ENCODE measurements around the gene CNPY1. TPM values are rescaled to one million over a fixed set of nuclear protein-coding genes. Genes with fewer than 3 reads are reported as not detected.

CNPY1 gene
- total and polyA plus RNA-seq, 2 experiments from 2014 or later: not detected

GRCh38 chr7:155489158-155489840 is 57.1 kb downstream of the CNPY1 start:
- H4K20me1 ChIP-seq (ENCODE audit: insufficient read depth, poor library complexity, severe bottlenecking): no peaks in the 10 kb centered on the region
- TF ChIP-seq EZH2 (IDR thresholded peaks at IDR 0.05; ENCODE audit: borderline replicate concordance): no peak
- TF ChIP-seq EZH2phosphoT487 (IDR thresholded peaks at IDR 0.05; ENCODE audit: low read depth, severe bottlenecking, unreplicated experiment): no peak
- no peak for TF ChIP-seq CTCF (IDR thresholded peaks at IDR 0.05; ENCODE audit: poor library complexity)
- 80% methylated on average over 20 of the region's 20 CpGs for WGBS (ENCODE audit: low lambda C conversion rate, missing lambda C conversion rate)
- H3K4me3 ChIP-seq: no peak overlapping the region
- peaks cover 6% of the 10 kb centered on the region for H3K4me1 ChIP-seq (ENCODE audit: insufficient read depth)
- peaks cover 60% of the 10 kb centered on the region for H3K27me3 ChIP-seq
- no peaks in the 10 kb centered on the region for H3K9me2 ChIP-seq (replicated peaks; ENCODE audit: insufficient read depth)
- H2AFZ ChIP-seq: no peak overlapping the region
- DNase-seq (ENCODE audit: low spot score): no peak
- H3K36me3 ChIP-seq (replicated peaks; ENCODE audit: insufficient read depth, low read depth): no peaks in the 10 kb centered on the region
- no peak overlapping the region for H3K4me2 ChIP-seq
- H3K79me2 ChIP-seq: no peaks in the 10 kb centered on the region
- H3K27ac ChIP-seq: no peak overlapping the region
- no peaks in the 10 kb centered on the region for H3K9me3 ChIP-seq (ENCODE audit: low read depth)

- WGBS (ENCODE audit: low lambda C conversion rate, missing lambda C conversion rate): 64% methylated on average over 9 of the region's 9 CpGs
- H3K27me3 ChIP-seq: peaks cover 65% of the 10 kb centered on the region
- no peak for DNase-seq (ENCODE audit: low spot score)
- peaks cover 6% of the 10 kb centered on the region for H3K4me1 ChIP-seq (ENCODE audit: insufficient read depth)
- no peaks in the 10 kb centered on the region for H3K79me2 ChIP-seq
- H3K9me3 ChIP-seq (ENCODE audit: low read depth): no peaks in the 10 kb centered on the region
- no peak overlapping the region for H3K4me2 ChIP-seq
- no peaks in the 10 kb centered on the region for H3K9me2 ChIP-seq (replicated peaks; ENCODE audit: insufficient read depth)
- H4K20me1 ChIP-seq (ENCODE audit: insufficient read depth, poor library complexity, severe bottlenecking): no peaks in the 10 kb centered on the region
- no peak overlapping the region for H2AFZ ChIP-seq
- H3K27ac ChIP-seq: no peak overlapping the region
- TF ChIP-seq EZH2 (IDR thresholded peaks at IDR 0.05; ENCODE audit: borderline replicate concordance) (no peak), EZH2phosphoT487 (IDR thresholded peaks at IDR 0.05; ENCODE audit: low read depth, severe bottlenecking, unreplicated experiment) (no peak), CTCF (IDR thresholded peaks at IDR 0.05; ENCODE audit: poor library complexity) (no peak)
- H3K4me3 ChIP-seq: no peak overlapping the region
- H3K36me3 ChIP-seq (replicated peaks; ENCODE audit: insufficient read depth, low read depth): no peaks in the 10 kb centered on the region
Measured at GRCh38 chr7:155488483-155489127, 57.8 kb downstream of the CNPY1 start.

GRCh38 chr7:155487509-155488482 is 58.6 kb downstream of the CNPY1 start:
- Histone ChIP-seq H3K9me3 (ENCODE audit: low read depth) (no peaks in the 10 kb centered on the region), H3K4me3 (no peak overlapping the region), H3K36me3 (replicated peaks; ENCODE audit: insufficient read depth, low read depth) (no peaks in the 10 kb centered on the region), H4K20me1 (ENCODE audit: insufficient read depth, poor library complexity, severe bottlenecking) (no peaks in the 10 kb centered on the region), H2AFZ (no peak overlapping the region), H3K27ac (no peak overlapping the region), H3K4me2 (no peak overlapping the region), H3K4me1 (ENCODE audit: insufficient read depth) (peaks cover 6% of the 10 kb centered on the region), H3K9me2 (replicated peaks; ENCODE audit: insufficient read depth) (no peaks in the 10 kb centered on the region), H3K79me2 (no peaks in the 10 kb centered on the region), H3K27me3 (peaks cover 65% of the 10 kb centered on the region)
- no peak for TF ChIP-seq CTCF (IDR thresholded peaks at IDR 0.05; ENCODE audit: poor library complexity)
- no peak for TF ChIP-seq EZH2 (IDR thresholded peaks at IDR 0.05; ENCODE audit: borderline replicate concordance)
- TF ChIP-seq EZH2phosphoT487 (IDR thresholded peaks at IDR 0.05; ENCODE audit: low read depth, severe bottlenecking, unreplicated experiment): no peak
- WGBS (ENCODE audit: low lambda C conversion rate, missing lambda C conversion rate): 86% methylated on average over 28 of the region's 31 CpGs
- DNase-seq (ENCODE audit: low spot score): no peak

All from hepatocyte (in vitro differentiated cells).